ENCODE data around the gene THSD7B.

GRCh38 chr2:137675584-137676327, 910.4 kb downstream of the THSD7B start:
- TF ChIP-seq ZNF70 (CRISPR knock-in tag; IDR thresholded peaks at IDR 0.05): no peak
- no peak for TF ChIP-seq ZFP3 (CRISPR knock-in tag; IDR thresholded peaks at IDR 0.05)
- no peak for TF ChIP-seq ZC3H10 (CRISPR knock-in tag; IDR thresholded peaks at IDR 0.05)
- TF ChIP-seq RARB (CRISPR knock-in tag; IDR thresholded peaks at IDR 0.05): no peak
- no peak for TF ChIP-seq ZNF8 (CRISPR knock-in tag; IDR thresholded peaks at IDR 0.05)
- no peak for TF ChIP-seq TSHZ2 (CRISPR knock-in tag; IDR thresholded peaks at IDR 0.05)
- no peak for TF ChIP-seq BACH2 (CRISPR knock-in tag; IDR thresholded peaks at IDR 0.05; ENCODE audit: borderline replicate concordance)
- TF ChIP-seq PPARA (CRISPR knock-in tag; IDR thresholded peaks at IDR 0.05; ENCODE audit: borderline replicate concordance): no peak
- TF ChIP-seq ZFP30 (CRISPR knock-in tag; IDR thresholded peaks at IDR 0.05): no peak
- no peak for TF ChIP-seq PATZ1 (CRISPR knock-in tag; IDR thresholded peaks at IDR 0.05; ENCODE audit: borderline replicate concordance)
- no peak for TF ChIP-seq OSR1 (CRISPR knock-in tag; IDR thresholded peaks at IDR 0.05)
- TF ChIP-seq CREB5 (CRISPR knock-in tag; IDR thresholded peaks at IDR 0.05; ENCODE audit: low read depth): no peak
- no peak for TF ChIP-seq ESRRG (CRISPR knock-in tag; IDR thresholded peaks at IDR 0.05)

Measured in SK-N-SH treated with all-trans-retinoic acid at 6 μM for 48 hours (cell line).